ENCODE results near the gene EVI5. TPM values are rescaled to one million over a fixed set of nuclear protein-coding genes. Genes with fewer than 3 reads are reported as not detected.
"Not testable (repeated sequence)": the region's sequence is repeated elsewhere in the genome, so short reads cannot be mapped to it uniquely, and the experiment has no call there.

EVI5 gene
- total RNA-seq, 1 donor from 2014 or later = 33.0 TPM

DNA sequence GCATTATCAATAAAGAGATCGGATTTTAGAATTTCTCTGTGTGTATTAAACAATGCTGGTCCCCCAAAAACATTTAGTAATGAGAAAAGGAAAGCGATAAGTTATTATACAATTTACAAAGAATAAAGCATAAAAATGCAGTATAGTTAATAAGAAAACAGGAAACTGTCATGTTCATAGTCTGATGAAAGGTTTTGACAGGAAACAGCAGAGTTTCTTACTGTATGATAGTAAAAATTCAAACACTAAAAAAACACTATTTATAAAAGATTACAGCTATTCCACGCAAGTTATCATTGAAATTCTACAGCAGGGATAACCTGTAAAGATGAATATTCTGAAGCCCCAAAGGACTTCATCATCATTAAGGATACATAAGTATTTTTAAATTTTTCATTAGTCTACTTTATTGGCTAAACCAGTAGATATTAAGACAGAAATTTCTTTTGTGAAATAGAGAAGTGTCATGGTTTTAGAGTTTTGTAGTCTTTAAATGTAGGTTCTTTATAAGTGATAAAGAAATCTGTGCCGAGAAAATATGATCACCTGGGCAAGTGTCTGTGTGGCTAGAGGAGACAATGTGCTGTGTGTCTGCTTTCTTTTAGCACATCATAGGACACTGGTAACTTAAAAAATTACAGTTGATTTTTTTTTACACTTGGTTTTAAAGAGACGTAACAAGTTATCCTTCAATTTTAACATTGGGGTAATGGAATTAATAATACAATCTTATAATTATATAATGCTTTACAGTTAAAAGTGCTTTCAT, 248.5 kb downstream of the EVI5 start:
- Mint-ChIP-seq H3K36me3 (ENCODE audit: low read depth, unreplicated experiment) (no peaks in the 10 kb centered on the region), H3K4me1 (ENCODE audit: unreplicated experiment) (no peaks in the 10 kb centered on the region), H3K4me3 (ENCODE audit: unreplicated experiment) (no peak overlapping the region), H3K9me3 (ENCODE audit: unreplicated experiment) (no peaks in the 10 kb centered on the region), H3K27me3 (ENCODE audit: unreplicated experiment) (peaks cover 4% of the 10 kb centered on the region), H3K27ac (ENCODE audit: unreplicated experiment) (no peak overlapping the region)
- TF ChIP-seq, protein P1, sequence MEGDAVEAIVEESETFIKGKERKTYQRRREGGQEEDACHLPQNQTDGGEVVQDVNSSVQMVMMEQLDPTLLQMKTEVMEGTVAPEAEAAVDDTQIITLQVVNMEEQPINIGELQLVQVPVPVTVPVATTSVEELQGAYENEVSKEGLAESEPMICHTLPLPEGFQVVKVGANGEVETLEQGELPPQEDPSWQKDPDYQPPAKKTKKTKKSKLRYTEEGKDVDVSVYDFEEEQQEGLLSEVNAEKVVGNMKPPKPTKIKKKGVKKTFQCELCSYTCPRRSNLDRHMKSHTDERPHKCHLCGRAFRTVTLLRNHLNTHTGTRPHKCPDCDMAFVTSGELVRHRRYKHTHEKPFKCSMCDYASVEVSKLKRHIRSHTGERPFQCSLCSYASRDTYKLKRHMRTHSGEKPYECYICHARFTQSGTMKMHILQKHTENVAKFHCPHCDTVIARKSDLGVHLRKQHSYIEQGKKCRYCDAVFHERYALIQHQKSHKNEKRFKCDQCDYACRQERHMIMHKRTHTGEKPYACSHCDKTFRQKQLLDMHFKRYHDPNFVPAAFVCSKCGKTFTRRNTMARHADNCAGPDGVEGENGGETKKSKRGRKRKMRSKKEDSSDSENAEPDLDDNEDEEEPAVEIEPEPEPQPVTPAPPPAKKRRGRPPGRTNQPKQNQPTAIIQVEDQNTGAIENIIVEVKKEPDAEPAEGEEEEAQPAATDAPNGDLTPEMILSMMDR (IDR thresholded peaks at IDR 0.05; ENCODE audit: unreplicated experiment) = no peak
- no peak for DNase-seq (ENCODE audit: low spot score)

DNA sequence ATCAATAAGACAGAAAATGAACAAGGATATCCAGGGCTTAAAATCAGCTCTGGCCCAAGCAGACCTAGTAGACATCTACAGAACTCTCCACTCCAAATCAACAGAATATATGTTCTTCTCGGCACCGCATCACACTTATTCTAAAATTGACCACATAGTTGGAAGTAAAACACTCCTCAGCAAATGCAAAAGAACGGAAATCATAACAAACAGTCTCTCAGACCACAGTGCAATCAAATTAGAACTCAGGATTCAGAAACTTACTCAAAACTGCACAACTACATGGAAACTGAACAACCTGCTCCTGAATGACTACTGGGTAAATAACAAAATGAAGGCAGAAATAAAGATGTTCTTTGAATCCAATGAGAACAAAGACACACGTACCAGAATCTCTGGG, 252.5 kb downstream of the EVI5 start:
- H3K9me3 Mint-ChIP-seq (ENCODE audit: unreplicated experiment); H3K36me3 Mint-ChIP-seq (ENCODE audit: low read depth, unreplicated experiment); DNase-seq (ENCODE audit: low spot score); H3K4me1 Mint-ChIP-seq (ENCODE audit: unreplicated experiment); H3K4me3 Mint-ChIP-seq (ENCODE audit: unreplicated experiment); H3K27ac Mint-ChIP-seq (ENCODE audit: unreplicated experiment); H3K27me3 Mint-ChIP-seq (ENCODE audit: unreplicated experiment): not testable (repeated sequence)

DNA sequence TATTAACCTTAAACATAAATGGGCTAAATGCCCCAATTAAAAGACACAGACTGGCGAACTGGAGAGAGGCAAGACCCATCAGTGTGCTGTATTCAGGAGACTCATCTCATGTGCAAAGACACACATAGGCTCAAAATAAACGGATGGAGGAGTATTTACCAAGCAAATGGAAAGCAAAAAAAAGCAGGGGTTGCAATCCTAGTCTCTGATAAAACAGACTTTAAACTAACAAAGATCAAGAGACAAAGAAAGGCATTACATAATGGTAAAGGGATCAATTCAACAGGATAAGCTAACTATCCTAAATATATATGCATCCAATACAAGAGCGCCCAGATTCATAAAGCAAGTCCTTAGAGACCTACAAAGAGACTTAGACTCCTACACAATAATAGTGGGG, 253.0 kb downstream of the EVI5 start:
- DNase-seq (ENCODE audit: low spot score); H3K27me3 Mint-ChIP-seq (ENCODE audit: unreplicated experiment); H3K36me3 Mint-ChIP-seq (ENCODE audit: low read depth, unreplicated experiment); H3K4me3 Mint-ChIP-seq (ENCODE audit: unreplicated experiment); H3K27ac Mint-ChIP-seq (ENCODE audit: unreplicated experiment); H3K4me1 Mint-ChIP-seq (ENCODE audit: unreplicated experiment); H3K9me3 Mint-ChIP-seq (ENCODE audit: unreplicated experiment): not testable (repeated sequence)

DNA sequence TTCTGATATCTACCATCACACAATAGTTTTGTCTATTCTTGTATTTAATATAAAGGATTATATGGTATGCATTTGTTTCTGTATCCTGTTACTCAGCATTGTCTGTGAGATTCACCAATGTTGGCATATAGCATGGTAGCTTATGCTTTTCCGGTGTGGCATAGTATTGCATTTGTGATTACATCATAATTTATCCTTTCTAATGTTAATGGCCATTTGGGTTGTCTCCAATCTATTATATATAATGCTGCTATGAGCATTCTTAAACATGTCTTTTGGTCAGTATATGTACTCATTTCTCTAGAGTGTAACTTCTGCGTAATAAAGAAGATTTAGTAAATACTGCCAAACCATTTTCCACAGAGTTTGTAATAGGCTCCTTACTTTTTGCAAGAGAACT, 257.2 kb downstream of the EVI5 start:
- DNase-seq (ENCODE audit: low spot score) = no peak
- no peak overlapping the region for H3K4me3 Mint-ChIP-seq (ENCODE audit: unreplicated experiment)
- TF ChIP-seq, protein P1 (IDR thresholded peaks at IDR 0.05; ENCODE audit: unreplicated experiment) = no peak
- H3K27ac Mint-ChIP-seq (ENCODE audit: unreplicated experiment) = no peak overlapping the region
- no peaks in the 10 kb centered on the region for H3K9me3 Mint-ChIP-seq (ENCODE audit: unreplicated experiment)
- H3K27me3 Mint-ChIP-seq (ENCODE audit: unreplicated experiment) = peaks cover 3% of the 10 kb centered on the region
- H3K36me3 Mint-ChIP-seq (ENCODE audit: low read depth, unreplicated experiment) = peaks cover 3% of the 10 kb centered on the region
- no peaks in the 10 kb centered on the region for H3K4me1 Mint-ChIP-seq (ENCODE audit: unreplicated experiment)

DNA sequence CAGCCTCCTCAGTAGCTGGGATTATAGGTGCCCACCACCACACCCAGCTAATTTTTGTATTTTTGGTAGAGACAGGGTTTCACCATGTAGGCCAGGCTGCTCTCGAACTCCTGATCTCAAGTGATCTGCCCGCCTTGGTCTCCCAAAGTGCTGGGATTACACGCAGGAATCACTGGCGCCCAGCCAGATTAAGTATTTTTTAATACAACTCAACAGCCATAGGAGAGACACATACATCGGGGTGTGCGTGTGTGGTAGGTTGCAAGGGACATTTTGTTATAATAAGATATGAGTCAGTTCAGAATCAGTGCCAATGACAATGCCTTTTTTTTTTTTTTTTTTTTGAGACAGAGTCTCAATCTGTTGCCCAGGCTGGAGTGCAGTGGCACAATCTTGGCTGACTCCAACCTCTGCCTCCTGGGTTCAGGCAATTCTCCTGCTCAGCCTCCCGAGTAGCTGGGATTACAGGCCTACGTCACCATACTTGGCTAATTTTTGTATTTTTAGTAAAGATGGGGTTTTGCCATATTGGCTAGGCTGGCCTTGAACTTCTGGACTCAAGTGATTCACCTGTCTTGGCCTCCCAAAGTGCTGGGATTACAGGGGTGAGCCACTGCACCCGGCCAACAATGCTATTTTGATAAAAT, 259.8 kb downstream of the EVI5 start:
- H3K27ac Mint-ChIP-seq (ENCODE audit: unreplicated experiment); H3K4me3 Mint-ChIP-seq (ENCODE audit: unreplicated experiment); H3K4me1 Mint-ChIP-seq (ENCODE audit: unreplicated experiment); DNase-seq (ENCODE audit: low spot score); H3K9me3 Mint-ChIP-seq (ENCODE audit: unreplicated experiment); H3K36me3 Mint-ChIP-seq (ENCODE audit: low read depth, unreplicated experiment); H3K27me3 Mint-ChIP-seq (ENCODE audit: unreplicated experiment): not testable (repeated sequence)

DNA sequence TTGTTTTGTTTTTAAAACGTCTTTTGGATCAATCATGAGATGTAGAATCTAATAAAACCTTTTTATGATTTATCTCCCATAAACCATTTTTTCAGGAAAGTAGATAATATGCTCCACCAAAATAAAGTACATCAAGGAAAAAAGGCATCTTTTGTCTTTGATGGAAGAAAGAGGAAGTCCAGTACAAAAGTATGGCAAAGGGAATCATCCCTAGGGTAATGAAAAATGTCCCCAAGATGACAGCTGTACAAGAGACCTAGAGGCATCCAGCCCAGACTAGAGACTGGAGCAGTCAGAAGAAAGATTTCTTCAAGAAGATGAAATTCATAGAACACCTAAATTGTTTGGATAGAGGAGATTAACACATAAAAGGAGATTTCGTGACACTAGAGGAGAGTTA, 265.9 kb downstream of the EVI5 start:
- no peaks in the 10 kb centered on the region for H3K4me1 Mint-ChIP-seq (ENCODE audit: unreplicated experiment)
- no peaks in the 10 kb centered on the region for H3K9me3 Mint-ChIP-seq (ENCODE audit: unreplicated experiment)
- H3K27ac Mint-ChIP-seq (ENCODE audit: unreplicated experiment) = no peak overlapping the region
- no peak overlapping the region for H3K4me3 Mint-ChIP-seq (ENCODE audit: unreplicated experiment)
- no peaks in the 10 kb centered on the region for H3K27me3 Mint-ChIP-seq (ENCODE audit: unreplicated experiment)
- TF ChIP-seq, protein P1 (IDR thresholded peaks at IDR 0.05; ENCODE audit: unreplicated experiment) = no peak
- no peak for DNase-seq (ENCODE audit: low spot score)
- H3K36me3 Mint-ChIP-seq (ENCODE audit: low read depth, unreplicated experiment) = no peaks in the 10 kb centered on the region
